Heart right ventricle (tissue), 16 donors: ENCODE data around the gene CAMK4. TPM values are rescaled to one million over a fixed set of nuclear protein-coding genes. Genes with fewer than 3 reads are reported as not detected.

Experiments used
- ATAC-seq, 8 donors: fragments of 200-7000 bp; cut with Tn5 transposase; one replicate each; pipeline ENCODE4 v1.9.1; 2020; ENCODE audit warnings: mild to moderate bottlenecking in 8 of 8, moderate library complexity in 8 of 8, moderate number of reproducible peaks in 1 of 8
- DNase-seq, 2 donors: peaks; one replicate each; pipeline ENCODE4 v3.0.0-alpha.2; 2020
- H3K27ac ChIP-seq, 10 donors: fragments of 200-600 bp; sonication (generic) in 2 of 10; one replicate each; pipeline versions ENCODE4 v1.5.0 to v1.8.0; 2020 to 2022; ENCODE audit warnings: mild to moderate bottlenecking in 3 of 10
- H3K27me3 ChIP-seq, 7 donors: fragments of 200-600 bp; one replicate each; pipeline ENCODE4 v1.8.0; 2021 to 2022; ENCODE audit warnings: mild to moderate bottlenecking in 2 of 7
- H3K36me3 ChIP-seq, 9 donors: fragments of 200-600 bp; sonication (generic) in 1 of 9; one replicate each; pipeline versions ENCODE4 v1.5.0 to v1.8.0; 2020 to 2022; ENCODE audit warnings: mild to moderate bottlenecking in 2 of 9
- H3K4me1 ChIP-seq, 9 donors: fragments of 200-600 bp; sonication (generic) in 1 of 9; one replicate each; pipeline versions ENCODE4 v1.5.0 to v1.8.0; 2020 to 2022; ENCODE audit warnings: mild to moderate bottlenecking in 4 of 9
- H3K4me3 ChIP-seq, 10 donors: fragments of 200-600 bp; sonication (generic) in 2 of 10; one replicate each; pipeline versions ENCODE4 v1.5.0 to v1.8.0; 2020 to 2022; ENCODE audit warnings: mild to moderate bottlenecking in 7 of 10, moderate library complexity in 2 of 10
- H3K9me3 ChIP-seq, 11 donors: fragments of 200-600 bp in 10 of 11; sonication (generic) in 2 of 11; one replicate each; pipeline versions ENCODE4 v1.5.0 to v1.8.0; 2013 to 2022; ENCODE audit warnings: mild to moderate bottlenecking in 2 of 11, control low read depth in 1 of 11, moderate library complexity in 1 of 11
- WGBS, 2 donors: extraction: QIAGEN DNeasy Blood & Tissue Kit; methylation state at CpG; one replicate each; pipeline ENCODE4 v1.1.7; 2013; ENCODE audit warnings: inconsistent platforms in 1 of 2; 5-methylcytosine and 5-hydroxymethylcytosine counted together
- intact Hi-C, 10 donors: fragments of 100-400 bp; cut with DNase I; formaldehyde crosslinking; loops; one replicate each; pipeline versions ENCODE4 v1.11.1 to v1.14.2; 2022
- polyA plus RNA-seq, 2 donors: library from polyadenylated mRNA; stranded (reverse); fragments of 200-250 nt; gene quantifications; one replicate each; pipeline ENCODE4 v1.2.3, GENCODE V29; 2013
- total RNA-seq, 10 donors: library from RNA; stranded (reverse); fragmentation: NEBNext Ultra II Directional in 3 of 10; extraction: Animal tissue kit (Norgen Biotek cat#: 25700) in 3 of 10; gene quantifications; one replicate each; pipeline versions ENCODE4 v1.2.1 to v1.2.4, GENCODE V29; 2021 to 2023
- TF ChIP-seq, protein P1 (sequence below), 9 donors: fragments of 200-600 bp; sonication (generic) in 2 of 9; IDR thresholded peaks; one replicate each; pipeline versions ENCODE4 v1.5.0 to v1.8.0; 2021 to 2022; ENCODE audit warnings: antibody characterized with exemption in 9 of 9, mild to moderate bottlenecking in 5 of 9, moderate library complexity in 1 of 9
- donor health status: Arrhythmogenic right ventricular cardiomyopathy.
- donor health status: ischemic (EF 13 %, LVEDD 7.1; RV severe dilation, severe dysfunction).
- donor health status: healthy with polysubstance abuse.
- donor health status: DM: no; HTN: yes; CAD: no.
- donor health status: DM: no; HTN: no; CAD: no.
- donor health status: ischemic (EF 25% LVEDD 6.9; RV normal size, moderate dysfunction).
- donor health status: ischemic (EF 25% LVEDD 5.7; RV mildly dilated, moderate dysfunction).
- donor health status: healthy.
- donor health status: DM: yes; HTN: yes; CAD: no.
- donor health status: Ischemic cardiomyopathy.
- donor health status: ischemic (EF 35%, LVEDD 5.7; RV mildly dilated, moderate dysfunction).
- donor health status: nonischemic (EF 11% LVEDD 7.7; RV severe dilation, severe dysfunction).
- donor health status: DM: yes; HTN: yes; CAD: no.
- donor health status: PGD.
- donor health status: ischemic (EF 29% LVEDD 5.4; RV normal size, mild dysfunction).
- donor health status: nonischemic (EF 23%, LVEDD 6.1; RV moderate dilation, normal function).

Gene CAMK4
- total and polyA plus RNA-seq, 12 donors: 0.02 to 2.0 (median 0.34) TPM; not detected in 1

DNA sequence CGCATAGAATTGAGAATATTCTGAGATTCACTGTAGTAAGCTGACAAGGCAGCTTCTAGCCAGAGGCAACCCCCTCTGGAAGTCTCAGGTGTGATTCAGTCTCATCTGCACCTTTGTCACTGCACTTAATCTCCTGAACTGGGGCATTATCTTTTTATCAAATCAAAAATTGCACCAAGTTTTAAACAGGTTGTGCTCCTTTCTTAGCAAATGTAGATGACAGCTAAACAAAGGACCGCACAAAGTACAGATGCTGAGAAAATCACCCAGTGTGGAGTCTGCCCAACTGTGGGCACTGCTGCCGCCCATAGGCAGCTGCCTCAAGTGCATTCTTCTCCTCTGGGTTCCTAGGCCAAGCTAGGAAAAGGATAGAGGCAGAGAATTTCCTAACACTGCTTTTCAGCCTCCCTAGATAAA, 237.1 kb downstream of the CAMK4 start:
- Histone ChIP-seq H3K4me3 (no peak overlapping the region), H3K36me3 (no peaks in the 10 kb centered on the region), H3K4me1 (no peaks in the 10 kb centered on the region), H3K27me3 (no peaks in the 10 kb centered on the region), H3K9me3 (peaks cover 0 to 4% (median 0%) of the 10 kb centered on the region in 11 donors), H3K27ac (no peak overlapping the region)
- intact Hi-C loops: no loop called here
- TF ChIP-seq, protein P1, sequence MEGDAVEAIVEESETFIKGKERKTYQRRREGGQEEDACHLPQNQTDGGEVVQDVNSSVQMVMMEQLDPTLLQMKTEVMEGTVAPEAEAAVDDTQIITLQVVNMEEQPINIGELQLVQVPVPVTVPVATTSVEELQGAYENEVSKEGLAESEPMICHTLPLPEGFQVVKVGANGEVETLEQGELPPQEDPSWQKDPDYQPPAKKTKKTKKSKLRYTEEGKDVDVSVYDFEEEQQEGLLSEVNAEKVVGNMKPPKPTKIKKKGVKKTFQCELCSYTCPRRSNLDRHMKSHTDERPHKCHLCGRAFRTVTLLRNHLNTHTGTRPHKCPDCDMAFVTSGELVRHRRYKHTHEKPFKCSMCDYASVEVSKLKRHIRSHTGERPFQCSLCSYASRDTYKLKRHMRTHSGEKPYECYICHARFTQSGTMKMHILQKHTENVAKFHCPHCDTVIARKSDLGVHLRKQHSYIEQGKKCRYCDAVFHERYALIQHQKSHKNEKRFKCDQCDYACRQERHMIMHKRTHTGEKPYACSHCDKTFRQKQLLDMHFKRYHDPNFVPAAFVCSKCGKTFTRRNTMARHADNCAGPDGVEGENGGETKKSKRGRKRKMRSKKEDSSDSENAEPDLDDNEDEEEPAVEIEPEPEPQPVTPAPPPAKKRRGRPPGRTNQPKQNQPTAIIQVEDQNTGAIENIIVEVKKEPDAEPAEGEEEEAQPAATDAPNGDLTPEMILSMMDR (IDR thresholded peaks at IDR 0.05): peak in 3 of 9 donors; percentile 10 to 25 (median 15)
- ATAC-seq: no peak
- WGBS, 2 donors: 45 to 65% methylated on average over 3 of the region's 3 CpGs
- DNase-seq: no peak

DNA sequence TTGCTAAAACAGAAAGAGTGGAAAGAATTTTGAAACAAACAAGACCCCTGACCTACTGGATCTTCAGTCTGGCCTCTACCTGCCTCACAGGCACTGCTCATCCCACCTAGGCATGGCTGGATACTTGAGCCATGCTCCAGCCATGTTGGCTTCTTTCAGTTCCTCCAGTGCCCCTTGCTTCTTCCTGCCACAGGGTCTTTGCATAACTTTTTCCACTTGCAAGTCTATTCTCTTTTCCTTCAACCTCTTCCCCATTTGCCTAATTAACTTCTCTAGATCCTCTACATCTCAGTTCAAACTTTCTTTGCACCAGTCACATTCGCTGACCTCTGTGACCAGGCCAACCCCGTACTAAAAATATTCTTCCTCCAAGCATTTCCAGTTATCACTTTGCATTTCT, 237.8 kb downstream of the CAMK4 start:
- Histone ChIP-seq H3K4me1 (no peaks in the 10 kb centered on the region), H3K27ac (no peak overlapping the region), H3K36me3 (no peaks in the 10 kb centered on the region), H3K9me3 (peaks cover 0 to 8% (median 0%) of the 10 kb centered on the region in 11 donors), H3K27me3 (no peaks in the 10 kb centered on the region), H3K4me3 (no peak overlapping the region)
- 80 to 88% methylated on average over 2 of the region's 2 CpGs for WGBS, 2 donors
- TF ChIP-seq, protein P1 (IDR thresholded peaks at IDR 0.05): no peak
- intact Hi-C loops: no loop called here
- no peak for ATAC-seq
- no peak for DNase-seq

DNA sequence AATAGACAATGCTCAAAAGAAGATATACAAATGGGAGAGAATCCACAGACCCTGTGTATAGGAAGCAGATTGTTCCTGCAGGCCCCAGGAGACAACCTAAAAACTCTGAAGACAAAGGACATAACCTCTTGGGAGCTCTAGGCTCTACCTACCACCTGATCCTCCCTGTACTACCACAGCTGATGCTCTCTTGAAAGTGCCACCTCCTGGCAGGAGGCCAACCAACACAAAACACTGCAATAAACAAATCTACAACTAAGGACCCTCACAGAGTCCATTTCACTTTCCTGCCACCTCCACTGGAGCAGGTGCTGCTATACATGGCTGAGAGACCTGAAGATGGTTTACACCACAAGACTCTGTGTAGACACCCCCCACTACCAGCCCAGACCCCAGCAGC, 239.1 kb downstream of the CAMK4 start:
- DNase-seq: no peak
- ATAC-seq: no peak
- Histone ChIP-seq H3K36me3 (no peaks in the 10 kb centered on the region), H3K27ac (no peak overlapping the region), H3K9me3 (peaks cover 0 to 9% (median 0%) of the 10 kb centered on the region in 11 donors), H3K4me3 (no peak overlapping the region), H3K4me1 (no peaks in the 10 kb centered on the region), H3K27me3 (no peaks in the 10 kb centered on the region)
- TF ChIP-seq, protein P1 (IDR thresholded peaks at IDR 0.05): no peak
- intact Hi-C loops: no loop called here

DNA sequence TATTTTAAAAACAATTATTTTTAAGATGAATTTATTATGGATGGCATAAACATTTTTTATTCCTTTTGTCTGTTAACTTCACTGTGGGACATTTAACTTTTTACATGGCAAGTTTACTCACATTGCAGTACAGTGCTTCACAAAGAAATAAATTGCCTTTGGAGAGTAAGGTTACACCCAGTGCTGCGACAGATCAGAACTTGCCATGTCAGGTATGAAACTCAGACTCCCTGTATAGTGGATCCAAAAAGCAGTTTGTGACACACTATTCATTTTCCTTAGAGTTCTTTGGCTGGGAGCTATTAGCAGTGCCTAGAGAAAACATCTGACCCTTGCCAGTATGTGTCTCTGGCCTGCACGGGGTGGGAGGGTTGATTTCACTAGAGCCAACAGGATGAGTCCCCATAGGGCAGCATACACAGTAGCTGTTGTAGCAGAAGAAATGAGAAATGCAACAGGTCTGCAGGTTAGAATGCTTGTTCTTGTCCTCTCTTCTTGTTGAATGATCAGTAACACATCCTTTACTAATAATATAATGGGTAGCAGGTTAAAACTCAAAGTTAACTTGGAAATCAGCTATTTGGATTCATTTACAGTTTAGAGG, 245.2 kb downstream of the CAMK4 start:
- TF ChIP-seq, protein P1 (IDR thresholded peaks at IDR 0.05): no peak
- no peak for DNase-seq
- Histone ChIP-seq H3K4me3 (no peak overlapping the region), H3K27me3 (no peaks in the 10 kb centered on the region), H3K36me3 (no peaks in the 10 kb centered on the region), H3K4me1 (peaks cover 0 to 10% (median 0%) of the 10 kb centered on the region in 9 donors), H3K9me3 (peaks cover 0 to 9% (median 0%) of the 10 kb centered on the region in 11 donors), H3K27ac (no peak overlapping the region)
- WGBS, 2 donors: 74 to 76% methylated on average over 2 of the region's 2 CpGs
- ATAC-seq: no peak
- intact Hi-C loops: no loop called here
